Astrocyte of the cerebellum (primary cell): ENCODE data around the gene COA8.

Experiments
- DNase-seq: peaks from one replicate; pipeline ENCODE4 v3.0.0-alpha.2; 2011; ENCODE audit warnings: low read depth
- H3K4me3 ChIP-seq: 2 replicates; pipeline ENCODE4 v1.5.1; 2011; ENCODE audit warnings: mild to moderate bottlenecking, low read depth, low read length, moderate library complexity
- in situ Hi-C: cut with HindIII; loops from 2 replicates; pipeline ENCODE4 v1.10.0; 2017; ENCODE audit warnings: low sequenced_read_pairs
- TF ChIP-seq, protein P1 (sequence below): IDR thresholded peaks from 2 replicates; pipeline ENCODE4 v1.5.1; 2012; ENCODE audit warnings: low read length, low read depth, moderate library complexity, mild to moderate bottlenecking; ENCODE audit errors: missing control alignments

The COA8 gene

GRCh38 chr14:103547455-103547940 is 15.3 kb upstream of the COA8 start:
- DNase-seq, result no peak
- in situ Hi-C loops, result no loop called here
- H3K4me3 ChIP-seq, result no peak overlapping the region
- TF ChIP-seq, protein P1, sequence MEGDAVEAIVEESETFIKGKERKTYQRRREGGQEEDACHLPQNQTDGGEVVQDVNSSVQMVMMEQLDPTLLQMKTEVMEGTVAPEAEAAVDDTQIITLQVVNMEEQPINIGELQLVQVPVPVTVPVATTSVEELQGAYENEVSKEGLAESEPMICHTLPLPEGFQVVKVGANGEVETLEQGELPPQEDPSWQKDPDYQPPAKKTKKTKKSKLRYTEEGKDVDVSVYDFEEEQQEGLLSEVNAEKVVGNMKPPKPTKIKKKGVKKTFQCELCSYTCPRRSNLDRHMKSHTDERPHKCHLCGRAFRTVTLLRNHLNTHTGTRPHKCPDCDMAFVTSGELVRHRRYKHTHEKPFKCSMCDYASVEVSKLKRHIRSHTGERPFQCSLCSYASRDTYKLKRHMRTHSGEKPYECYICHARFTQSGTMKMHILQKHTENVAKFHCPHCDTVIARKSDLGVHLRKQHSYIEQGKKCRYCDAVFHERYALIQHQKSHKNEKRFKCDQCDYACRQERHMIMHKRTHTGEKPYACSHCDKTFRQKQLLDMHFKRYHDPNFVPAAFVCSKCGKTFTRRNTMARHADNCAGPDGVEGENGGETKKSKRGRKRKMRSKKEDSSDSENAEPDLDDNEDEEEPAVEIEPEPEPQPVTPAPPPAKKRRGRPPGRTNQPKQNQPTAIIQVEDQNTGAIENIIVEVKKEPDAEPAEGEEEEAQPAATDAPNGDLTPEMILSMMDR, result no peak

DNA sequence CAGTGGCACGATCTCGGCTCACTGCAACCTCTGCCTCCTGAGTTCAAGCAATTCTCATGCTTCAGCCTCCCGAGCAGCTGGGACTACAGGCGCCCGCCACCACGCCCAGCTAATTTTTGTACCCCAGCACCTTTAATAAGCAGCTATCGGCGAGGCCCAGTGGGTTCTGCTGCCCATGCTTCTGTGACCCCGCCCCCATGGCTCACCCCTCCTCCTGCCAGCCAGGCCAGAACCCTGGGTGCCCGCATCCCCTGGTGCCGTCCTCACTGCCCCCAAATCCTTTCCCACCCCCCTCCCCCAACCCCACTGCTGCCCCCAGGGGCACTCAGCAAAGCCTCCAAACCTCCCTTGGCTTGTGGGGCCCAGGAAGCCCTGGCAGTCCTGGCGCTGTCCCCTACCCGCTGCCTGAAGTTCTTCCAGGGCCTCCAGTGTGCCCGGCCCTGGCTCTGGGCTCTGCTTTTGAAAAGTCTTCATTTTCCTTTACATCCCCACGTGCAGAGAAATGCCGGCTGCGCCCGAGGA is 14.8 kb upstream of the COA8 start:
- TF ChIP-seq, protein P1, result no peak
- in situ Hi-C loops, result no loop called here
- DNase-seq, result no peak
- H3K4me3 ChIP-seq, result no peak overlapping the region

- in situ Hi-C loops, result no loop called here
- no peak overlapping the region for H3K4me3 ChIP-seq
- DNase-seq, result no peak
- TF ChIP-seq, protein P1, result no peak
Measured at GRCh38 chr14:103548463-103549351, 14.1 kb upstream of the COA8 start.

DNA sequence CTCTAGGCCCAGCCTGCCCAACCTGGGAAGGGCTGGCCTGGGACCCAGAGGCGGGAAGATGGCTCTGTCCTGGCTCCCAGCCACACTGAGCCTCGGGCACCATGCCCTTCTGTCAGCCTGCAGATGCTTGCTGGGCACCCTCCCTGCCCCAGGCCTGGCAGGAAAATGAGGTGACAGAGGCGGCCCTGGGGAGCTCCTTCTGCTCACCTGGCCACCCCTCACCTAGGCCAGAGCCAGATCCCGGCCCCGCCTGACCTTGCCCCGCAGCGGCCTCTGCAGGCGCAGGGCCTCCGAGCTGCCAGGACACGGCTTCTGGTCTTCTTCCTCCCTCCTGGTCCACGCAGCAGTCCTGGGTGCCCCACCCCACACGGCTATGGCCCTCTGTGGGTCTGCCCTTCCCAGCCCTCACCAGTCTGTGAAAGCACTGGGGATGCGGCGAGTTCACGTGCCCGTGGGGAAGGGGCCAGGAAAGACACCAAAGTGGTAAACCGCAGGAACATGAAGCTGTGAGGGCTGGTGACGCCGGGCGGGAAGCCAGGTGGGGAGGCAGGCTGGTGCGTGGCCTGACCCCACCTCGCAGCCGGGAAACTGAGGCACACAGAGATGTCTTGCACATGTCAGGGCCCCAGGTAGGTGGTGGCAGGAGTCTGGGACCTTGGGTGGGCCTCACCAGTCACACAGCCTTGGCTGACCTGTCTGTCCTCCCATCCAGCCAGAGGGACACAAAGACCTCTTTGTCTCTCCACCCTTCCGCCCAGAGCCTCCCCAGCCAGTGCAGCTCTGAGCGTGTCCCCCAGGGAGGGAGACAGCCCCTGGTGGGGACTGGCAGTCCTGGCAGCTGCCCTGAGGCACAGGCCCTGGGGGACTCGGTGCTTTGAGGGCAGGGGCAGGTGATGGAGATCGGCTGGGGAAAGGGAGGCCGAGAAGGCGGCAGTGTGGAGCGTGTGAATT is 13.1 kb upstream of the COA8 start:
- DNase-seq, result no peak
- no peak overlapping the region for H3K4me3 ChIP-seq
- in situ Hi-C loops, result no loop called here
- TF ChIP-seq, protein P1, result no peak

DNA sequence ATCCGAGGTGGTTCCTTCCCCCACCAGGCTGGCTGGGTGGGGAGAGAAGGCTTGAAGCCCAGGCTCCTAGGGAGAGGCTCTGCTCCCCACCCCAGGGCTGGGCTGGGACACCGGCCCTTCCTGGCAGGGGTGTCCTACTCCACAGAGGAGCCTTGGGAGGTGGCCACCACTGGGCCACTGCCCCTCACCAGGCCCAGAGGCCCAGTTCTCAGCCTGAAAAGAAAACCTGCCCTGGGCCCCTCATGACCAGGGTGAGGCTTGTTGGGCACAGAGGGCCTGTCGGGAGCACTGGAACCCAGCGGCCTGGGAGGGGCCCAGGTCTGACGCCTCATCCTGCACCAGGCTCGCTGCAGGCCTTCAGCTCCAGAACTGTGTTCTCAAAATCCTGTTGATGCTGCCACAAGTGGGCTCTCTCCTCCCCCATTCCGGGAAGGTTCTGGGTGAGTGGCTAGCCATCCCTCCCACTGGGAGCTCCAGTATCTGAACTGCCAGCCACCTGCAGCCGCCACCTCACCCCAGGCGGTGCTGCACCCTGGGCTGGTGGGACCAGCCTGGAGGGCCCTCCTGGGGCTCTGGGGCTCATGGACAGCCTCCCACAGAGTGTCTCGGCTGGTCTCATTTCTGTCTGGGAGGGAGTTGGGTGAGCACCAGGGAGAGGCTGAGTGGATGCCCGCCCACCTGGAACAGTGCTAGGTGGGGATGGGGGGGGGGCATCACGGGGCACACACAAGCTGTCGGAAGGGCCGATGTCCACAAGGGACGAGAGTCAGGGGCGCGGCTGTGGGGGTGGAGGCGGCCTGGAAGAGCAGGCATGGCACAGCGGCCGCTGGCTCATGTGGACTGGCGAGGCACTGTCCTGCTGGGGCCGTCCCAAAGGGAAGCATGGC is 12.1 kb upstream of the COA8 start:
- TF ChIP-seq, protein P1, result no peak
- no peak for DNase-seq
- in situ Hi-C loops, result no loop called here
- no peak overlapping the region for H3K4me3 ChIP-seq
